ENCODE measurements around the gene UNC50.
"Not testable (repeated sequence)": the region's sequence is repeated elsewhere in the genome, so short reads cannot be mapped to it uniquely, and the experiment has no call there.

The UNC50 gene

GRCh38 chr2:98583276-98583675 is 25.1 kb upstream of the UNC50 start:
- no peak for TF ChIP-seq GATA1 (IDR thresholded peaks at IDR 0.05; ENCODE audit: low read depth, low read length)
- no peak for DNase-seq

- DNase-seq = no peak
- TF ChIP-seq POLR2A (IDR thresholded peaks at IDR 0.05; ENCODE audit: low read length) = no peak
- TF ChIP-seq GATA1 (IDR thresholded peaks at IDR 0.05; ENCODE audit: low read depth, low read length) = no peak
Measured at GRCh38 chr2:98583816-98584618, 24.4 kb upstream of the UNC50 start.

- DNase-seq = no peak
- TF ChIP-seq POLR2A (IDR thresholded peaks at IDR 0.05; ENCODE audit: low read length) (no peak), GATA1 (IDR thresholded peaks at IDR 0.05; ENCODE audit: low read depth, low read length) (no peak)
Measured at GRCh38 chr2:98585386-98585785, 23.0 kb upstream of the UNC50 start.

GRCh38 chr2:98586551-98587140 is 21.7 kb upstream of the UNC50 start:
- DNase-seq = no peak
- TF ChIP-seq GATA1 (IDR thresholded peaks at IDR 0.05; ENCODE audit: low read depth, low read length) (no peak), POLR2A (IDR thresholded peaks at IDR 0.05; ENCODE audit: low read length) (no peak)

GRCh38 chr2:98588880-98589431 is 19.4 kb upstream of the UNC50 start:
- TF ChIP-seq GATA1 (IDR thresholded peaks at IDR 0.05; ENCODE audit: low read depth, low read length) = no peak
- no peak for TF ChIP-seq POLR2A (IDR thresholded peaks at IDR 0.05; ENCODE audit: low read length)
- no peak for DNase-seq

DNA sequence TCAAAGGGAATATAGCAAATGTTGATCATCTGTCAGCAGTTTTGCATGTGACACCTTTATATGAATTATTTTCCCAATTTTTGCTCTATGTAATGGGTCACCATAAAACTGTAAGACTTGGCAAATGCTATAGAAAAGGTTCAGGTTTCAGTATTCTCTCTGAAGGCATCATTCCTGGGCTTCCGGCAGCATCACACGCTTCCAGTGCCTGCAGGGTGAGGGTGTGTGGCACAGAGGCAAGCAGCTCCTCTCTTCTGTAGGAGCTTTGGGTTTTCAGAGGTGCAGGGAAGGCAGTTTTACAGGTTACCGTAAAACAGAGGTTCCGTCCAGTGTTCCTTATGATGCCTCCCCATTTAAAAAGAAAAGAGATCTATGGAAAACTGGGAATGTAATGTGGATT is 18.9 kb upstream of the UNC50 start:
- no peak for TF ChIP-seq GATA1 (IDR thresholded peaks at IDR 0.05; ENCODE audit: low read depth, low read length)
- TF ChIP-seq POLR2A (IDR thresholded peaks at IDR 0.05; ENCODE audit: low read length) = no peak

GRCh38 chr2:98592565-98592964 is 15.8 kb upstream of the UNC50 start:
- DNase-seq = no peak
- no peak for TF ChIP-seq POLR2A (IDR thresholded peaks at IDR 0.05; ENCODE audit: low read length)
- TF ChIP-seq GATA1 (IDR thresholded peaks at IDR 0.05; ENCODE audit: low read depth, low read length) = no peak

More for the DNA sequence above, 18.9 kb upstream of the UNC50 start:
- DNase-seq = no peak

GRCh38 chr2:98594665-98595064 is 13.7 kb upstream of the UNC50 start:
- DNase-seq = not testable (repeated sequence)

GRCh38 chr2:98598781-98599428 is 9.5 kb upstream of the UNC50 start:
- DNase-seq = no peak
- TF ChIP-seq POLR2A (IDR thresholded peaks at IDR 0.05; ENCODE audit: low read length) (no peak), GATA1 (IDR thresholded peaks at IDR 0.05; ENCODE audit: low read depth, low read length) (no peak)

DNA sequence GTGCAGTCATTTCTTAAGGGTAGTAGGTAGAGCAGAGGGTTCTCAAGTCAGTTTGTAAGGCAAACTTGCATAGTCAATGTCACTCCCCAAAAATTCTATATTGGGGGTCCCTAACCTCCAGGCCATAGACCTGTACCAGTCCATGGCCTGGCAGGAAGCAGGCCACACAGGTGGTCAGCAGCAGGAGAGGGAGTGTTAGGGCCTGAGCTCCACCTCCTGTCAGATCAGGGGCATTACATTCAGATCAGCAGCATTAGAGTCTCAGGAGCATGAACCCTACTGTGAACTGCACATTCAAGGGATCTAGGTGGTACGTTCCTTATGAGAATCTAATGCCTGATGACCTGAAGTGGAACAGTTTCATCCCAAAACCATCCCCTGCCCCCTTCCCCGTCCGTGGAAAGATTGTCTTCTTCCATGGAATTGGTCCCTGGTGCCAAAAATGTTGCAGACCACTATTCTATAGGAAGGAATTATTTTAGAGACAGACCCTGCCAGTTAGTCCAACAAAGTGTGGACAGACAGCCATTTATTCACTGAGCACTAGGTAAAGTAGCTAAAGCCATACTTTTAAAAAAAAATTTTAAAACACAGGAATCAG is 6.8 kb upstream of the UNC50 start:
- TF ChIP-seq GATA1 (IDR thresholded peaks at IDR 0.05; ENCODE audit: low read depth, low read length) (no peak), POLR2A (IDR thresholded peaks at IDR 0.05; ENCODE audit: low read length) (no peak)
- peak; percentile 51 to 63 for DNase-seq

- no peak for DNase-seq
- TF ChIP-seq GATA1 (IDR thresholded peaks at IDR 0.05; ENCODE audit: low read depth, low read length) (no peak), POLR2A (IDR thresholded peaks at IDR 0.05; ENCODE audit: low read length) (no peak)
Measured at GRCh38 chr2:98604547-98604946, 3.8 kb upstream of the UNC50 start.

GRCh38 chr2:98605076-98605475 is 3.3 kb upstream of the UNC50 start:
- TF ChIP-seq POLR2A (IDR thresholded peaks at IDR 0.05; ENCODE audit: low read length) (no peak), GATA1 (IDR thresholded peaks at IDR 0.05; ENCODE audit: low read depth, low read length) (no peak)
- DNase-seq = no peak

DNA sequence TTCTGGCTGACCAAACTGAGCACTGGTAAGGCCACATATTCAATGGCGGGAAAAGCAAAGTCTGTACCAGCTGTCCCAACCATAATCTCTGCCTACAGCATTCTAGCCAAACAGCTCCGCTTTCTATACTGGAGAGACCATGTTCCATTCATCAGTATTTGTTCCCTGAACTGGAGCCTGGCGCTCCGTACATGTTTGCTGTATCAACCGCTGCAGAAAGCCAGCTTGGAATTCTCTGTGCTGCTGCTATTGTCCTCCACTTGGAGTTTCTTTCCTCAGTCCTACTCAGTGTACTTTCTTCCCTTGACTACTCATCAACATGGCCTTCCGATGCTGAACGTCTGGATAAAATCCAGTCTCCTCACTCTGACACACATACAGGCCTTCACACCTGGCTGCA is 2.0 kb upstream of the UNC50 start:
- TF ChIP-seq POLR2A (IDR thresholded peaks at IDR 0.05; ENCODE audit: low read length) (no peak), GATA1 (IDR thresholded peaks at IDR 0.05; ENCODE audit: low read depth, low read length) (no peak)
- DNase-seq = no peak

GRCh38 chr2:98607104-98607503 is 1.3 kb upstream of the UNC50 start:
- no peak for DNase-seq
- TF ChIP-seq GATA1 (IDR thresholded peaks at IDR 0.05; ENCODE audit: low read depth, low read length) = no peak

Data from erythroblast (primary cell).